Calu3 (cell line): ENCODE data around the gene CR2. TPM values are rescaled to one million over a fixed set of nuclear protein-coding genes. Genes with fewer than 3 reads are reported as not detected.

Experiments
- BruUV-seq: library from RNA; stranded (reverse); fragments of 400-500 nt; replicated peaks from 2 replicates; lab custom pipeline; 2021; lab: Mats Ljungman, UMichigan
- CTCF ChIA-PET: fragments of 300-600 bp; sonication (Branson Sonifier 250); formaldehyde crosslinking; loops from one replicate; lab custom pipeline; 2022; ENCODE audit warnings: antibody characterized with exemption; lab: Charles Lee
- DNase-seq: peaks from one replicate; pipeline ENCODE4 v3.0.0; 2022
- H3K27ac Mint-ChIP-seq: one replicate; pipeline ENCODE4 v1.8.0; 2022; ENCODE audit warnings: mixed read lengths; ENCODE audit not compliant: unreplicated experiment
- H3K27me3 Mint-ChIP-seq: one replicate; pipeline ENCODE4 v1.8.0; 2022; ENCODE audit warnings: mixed read lengths; ENCODE audit not compliant: unreplicated experiment
- H3K36me3 Mint-ChIP-seq: one replicate; pipeline ENCODE4 v1.8.0; 2022; ENCODE audit warnings: mild to moderate bottlenecking, moderate library complexity, mixed read lengths; ENCODE audit not compliant: insufficient read depth, unreplicated experiment
- H3K4me1 Mint-ChIP-seq: one replicate; pipeline ENCODE4 v1.8.0; 2022; ENCODE audit warnings: mild to moderate bottlenecking, low read depth, mixed read lengths; ENCODE audit not compliant: unreplicated experiment
- H3K4me3 Mint-ChIP-seq: one replicate; pipeline ENCODE4 v1.8.0; 2022; ENCODE audit warnings: mild to moderate bottlenecking, low read depth, moderate library complexity, mixed read lengths; ENCODE audit not compliant: unreplicated experiment
- H3K9me3 Mint-ChIP-seq: one replicate; pipeline ENCODE4 v1.8.0; 2022; ENCODE audit warnings: low read depth, mixed read lengths; ENCODE audit not compliant: unreplicated experiment
- CTCF ChIP-seq: fragments of 200-600 bp; IDR thresholded peaks from one replicate; pipeline ENCODE4 v1.8.0; 2022; ENCODE audit warnings: antibody characterized with exemption; ENCODE audit not compliant: unreplicated experiment
- intact Hi-C: fragments of 100-400 bp; cut with micrococcal nuclease; formaldehyde crosslinking; loops from one replicate; pipeline ENCODE4 v1.10.0; 2022; ENCODE audit not compliant: unreplicated experiment
- total RNA-seq: library from RNA; stranded (reverse); gene quantifications from 2 replicates; pipeline ENCODE4 v1.2.3, GENCODE V29; 2022

The CR2 gene
- total RNA-seq, 1 experiment from 2014 or later, result 0.83 TPM

- no TSS peak for BruUV-seq
- intact Hi-C loops, result no loop called here
- H3K36me3 Mint-ChIP-seq, result no peaks in the 10 kb centered on the region
Measured at GRCh38 chr1:207459008-207459407, 4.9 kb downstream of the CR2 start.

GRCh38 chr1:207461649-207462048 lies 7.5 kb downstream of the CR2 start:
- Mint-ChIP-seq H3K9me3 (no peaks in the 10 kb centered on the region), H3K4me3 (no peak overlapping the region), H3K27me3 (peaks cover 25% of the 10 kb centered on the region), H3K27ac (no peak overlapping the region), H3K36me3 (no peaks in the 10 kb centered on the region), H3K4me1 (no peaks in the 10 kb centered on the region)
- no TSS peak for BruUV-seq
- TF ChIP-seq CTCF, result no peak
- CTCF ChIA-PET, result no interaction called here
- intact Hi-C loops, result no loop called here
- DNase-seq, result no peak

More at GRCh38 chr1:207459008-207459407, 4.9 kb downstream of the CR2 start:
- CTCF ChIA-PET, result no interaction called here
- no peak overlapping the region for H3K27ac Mint-ChIP-seq
- no peaks in the 10 kb centered on the region for H3K4me1 Mint-ChIP-seq
- H3K4me3 Mint-ChIP-seq, result no peak overlapping the region
- no peak for TF ChIP-seq CTCF
- peaks cover 2% of the 10 kb centered on the region for H3K27me3 Mint-ChIP-seq
- DNase-seq, result no peak
- H3K9me3 Mint-ChIP-seq, result no peaks in the 10 kb centered on the region

- CTCF ChIA-PET, result no interaction called here
Measured at GRCh38 chr1:207462535-207462934, 8.4 kb downstream of the CR2 start.

GRCh38 chr1:207463021-207463420 lies 8.9 kb downstream of the CR2 start:
- H3K27me3 Mint-ChIP-seq, result peaks cover 38% of the 10 kb centered on the region
- H3K36me3 Mint-ChIP-seq, result no peaks in the 10 kb centered on the region
- H3K4me3 Mint-ChIP-seq, result no peak overlapping the region
- no TSS peak for BruUV-seq
- TF ChIP-seq CTCF, result no peak
- no peaks in the 10 kb centered on the region for H3K4me1 Mint-ChIP-seq
- no peak overlapping the region for H3K27ac Mint-ChIP-seq
- H3K9me3 Mint-ChIP-seq, result no peaks in the 10 kb centered on the region
- no peak for DNase-seq
- intact Hi-C loops, result no loop called here
- CTCF ChIA-PET, result no interaction called here

More at GRCh38 chr1:207462535-207462934, 8.4 kb downstream of the CR2 start:
- no TSS peak for BruUV-seq
- intact Hi-C loops, result no loop called here
- no peaks in the 10 kb centered on the region for H3K4me1 Mint-ChIP-seq
- no peak overlapping the region for H3K4me3 Mint-ChIP-seq
- no peak for TF ChIP-seq CTCF
- H3K9me3 Mint-ChIP-seq, result no peaks in the 10 kb centered on the region
- peaks cover 33% of the 10 kb centered on the region for H3K27me3 Mint-ChIP-seq
- no peak for DNase-seq
- H3K27ac Mint-ChIP-seq, result no peak overlapping the region
- H3K36me3 Mint-ChIP-seq, result no peaks in the 10 kb centered on the region
